Kidney (tissue), 14 donors: Measurements from ENCODE around the gene EGFR. TPM values are rescaled to one million over a fixed set of nuclear protein-coding genes. Genes with fewer than 3 reads are reported as not detected.

Source experiments
- DNase-seq, 5 donors: peaks; one replicate each; pipeline ENCODE4 v3.0.0-alpha.2; 2013 to 2020
- FAIRE-seq: peaks from 2 replicates; lab custom pipeline; 2012; peaks lifted over from hg19 to GRCh38; lab: Jason Lieb, UNC
- H3K27ac ChIP-seq, 2 donors: one replicate each; pipeline ENCODE4 v1.7.0; 2013; ENCODE audit warnings: low read depth in 2 of 2, low read length in 2 of 2, inconsistent platforms in 1 of 2
- H3K27me3 ChIP-seq: one replicate; pipeline ENCODE4 v1.7.1; 2013; ENCODE audit warnings: low read length, inconsistent platforms; ENCODE audit not compliant: control insufficient read depth, insufficient read depth
- H3K36me3 ChIP-seq, 3 donors: one replicate each; pipeline versions ENCODE4 v1.7.0 to v1.7.1; 2013; ENCODE audit warnings: low read length in 3 of 3, control low read depth in 1 of 3, inconsistent platforms in 1 of 3; ENCODE audit not compliant: insufficient read depth in 3 of 3, control insufficient read depth in 2 of 3
- H3K4me1 ChIP-seq, 3 donors: one replicate each; pipeline versions ENCODE4 v1.7.0 to v1.7.1; 2013; ENCODE audit warnings: low read length in 3 of 3, inconsistent platforms in 1 of 3, low read depth in 1 of 3; ENCODE audit not compliant: control insufficient read depth in 2 of 3, insufficient read depth in 2 of 3
- H3K4me3 ChIP-seq, 3 donors: one replicate each; pipeline versions ENCODE4 v1.7.0 to v1.8.1; 2013; ENCODE audit warnings: low read length in 3 of 3, control low read depth in 1 of 3, inconsistent platforms in 1 of 3
- H3K9ac ChIP-seq, 3 donors: one replicate each; pipeline versions ENCODE4 v1.7.0 to v1.7.1; 2013; ENCODE audit warnings: low read length in 3 of 3, control low read depth in 1 of 3, inconsistent platforms in 1 of 3
- H3K9me3 ChIP-seq, 3 donors: one replicate each; pipeline versions ENCODE4 v1.7.0 to v1.7.1; 2013; ENCODE audit warnings: low read length in 3 of 3, control low read depth in 1 of 3, inconsistent platforms in 1 of 3; ENCODE audit not compliant: control insufficient read depth in 2 of 3, insufficient read depth in 1 of 3
- intact Hi-C: fragments of 100-400 bp; cut with DNase I; formaldehyde crosslinking; loops from one replicate; pipeline ENCODE4 v1.11.1; 2022
- polyA plus RNA-seq: library from polyadenylated mRNA; stranded (reverse); fragments of 350-450 nt; fragmentation: Illumina TruSeq; extraction: RNeasy Lipid Tissue Mini Kit (QIAGEN cat#74804); gene quantifications from one replicate; pipeline ENCODE4 v1.2.3, GENCODE V29; 2014; ENCODE audit warnings: low read depth, low replicate concordance; ENCODE audit not compliant: insufficient read depth
- total RNA-seq: library from RNA; stranded (reverse); fragmentation: NEBNext Ultra II Directional; extraction: Animal tissue kit (Norgen Biotek cat#: 25700); gene quantifications from one replicate; pipeline ENCODE4 v1.2.1, GENCODE V29; 2021
- TF ChIP-seq, protein P1 (sequence below): IDR thresholded peaks from 3 replicates; pipeline ENCODE4 v1.5.1; 2012; ENCODE audit warnings: mild to moderate bottlenecking, moderate library complexity, borderline replicate concordance; ENCODE audit not compliant: insufficient read depth; ENCODE audit errors: extremely low read depth
- donor health status: control.
- donor health status: control.
- donor health status: control.
- donor health status: control.
- donor health status: control.
- donor health status: DM: yes; HTN: yes; CAD: no.
- donor health status: Normal renal cell carcinoma (clear cell type).

EGFR gene
- total and polyA plus RNA-seq, 2 donors from 2014 or later = 5.9 to 61.3 TPM

DNA sequence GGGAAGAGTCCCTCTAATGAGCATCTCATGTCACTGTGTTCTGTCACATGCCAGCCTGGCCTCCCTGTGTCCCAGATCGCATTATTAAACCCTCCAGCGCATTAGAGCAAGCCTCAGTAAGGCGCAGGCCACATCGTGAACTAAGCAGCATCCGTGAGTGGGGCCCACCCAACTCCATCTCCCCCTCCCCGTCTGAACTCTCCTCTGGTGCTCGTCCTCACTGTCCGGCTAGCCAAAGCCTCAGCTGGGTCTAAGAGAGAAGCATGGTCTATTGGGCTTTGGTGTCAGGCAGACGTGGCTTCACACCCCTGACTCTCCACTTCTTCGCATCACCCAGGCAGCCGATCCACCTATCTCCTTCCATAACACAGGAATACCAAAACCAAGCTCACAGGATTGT lies 181.6 kb downstream of the EGFR start:
- Histone ChIP-seq H3K9me3 (peaks cover 0 to 3% (median 0%) of the 10 kb centered on the region in 3 donors), H3K27ac (no peak overlapping the region), H3K36me3 (peaks cover 18 to 62% (median 48%) of the 10 kb centered on the region in 3 donors), H3K4me3 (no peak overlapping the region), H3K4me1 (no peaks in the 10 kb centered on the region), H3K9ac (no peak overlapping the region), H3K27me3 (no peaks in the 10 kb centered on the region)
- intact Hi-C loops = no loop called here
- DNase-seq = peak in 1 of 5 donors; percentile 6
- TF ChIP-seq, protein P1, sequence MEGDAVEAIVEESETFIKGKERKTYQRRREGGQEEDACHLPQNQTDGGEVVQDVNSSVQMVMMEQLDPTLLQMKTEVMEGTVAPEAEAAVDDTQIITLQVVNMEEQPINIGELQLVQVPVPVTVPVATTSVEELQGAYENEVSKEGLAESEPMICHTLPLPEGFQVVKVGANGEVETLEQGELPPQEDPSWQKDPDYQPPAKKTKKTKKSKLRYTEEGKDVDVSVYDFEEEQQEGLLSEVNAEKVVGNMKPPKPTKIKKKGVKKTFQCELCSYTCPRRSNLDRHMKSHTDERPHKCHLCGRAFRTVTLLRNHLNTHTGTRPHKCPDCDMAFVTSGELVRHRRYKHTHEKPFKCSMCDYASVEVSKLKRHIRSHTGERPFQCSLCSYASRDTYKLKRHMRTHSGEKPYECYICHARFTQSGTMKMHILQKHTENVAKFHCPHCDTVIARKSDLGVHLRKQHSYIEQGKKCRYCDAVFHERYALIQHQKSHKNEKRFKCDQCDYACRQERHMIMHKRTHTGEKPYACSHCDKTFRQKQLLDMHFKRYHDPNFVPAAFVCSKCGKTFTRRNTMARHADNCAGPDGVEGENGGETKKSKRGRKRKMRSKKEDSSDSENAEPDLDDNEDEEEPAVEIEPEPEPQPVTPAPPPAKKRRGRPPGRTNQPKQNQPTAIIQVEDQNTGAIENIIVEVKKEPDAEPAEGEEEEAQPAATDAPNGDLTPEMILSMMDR = no peak
- FAIRE-seq = no peak

DNA sequence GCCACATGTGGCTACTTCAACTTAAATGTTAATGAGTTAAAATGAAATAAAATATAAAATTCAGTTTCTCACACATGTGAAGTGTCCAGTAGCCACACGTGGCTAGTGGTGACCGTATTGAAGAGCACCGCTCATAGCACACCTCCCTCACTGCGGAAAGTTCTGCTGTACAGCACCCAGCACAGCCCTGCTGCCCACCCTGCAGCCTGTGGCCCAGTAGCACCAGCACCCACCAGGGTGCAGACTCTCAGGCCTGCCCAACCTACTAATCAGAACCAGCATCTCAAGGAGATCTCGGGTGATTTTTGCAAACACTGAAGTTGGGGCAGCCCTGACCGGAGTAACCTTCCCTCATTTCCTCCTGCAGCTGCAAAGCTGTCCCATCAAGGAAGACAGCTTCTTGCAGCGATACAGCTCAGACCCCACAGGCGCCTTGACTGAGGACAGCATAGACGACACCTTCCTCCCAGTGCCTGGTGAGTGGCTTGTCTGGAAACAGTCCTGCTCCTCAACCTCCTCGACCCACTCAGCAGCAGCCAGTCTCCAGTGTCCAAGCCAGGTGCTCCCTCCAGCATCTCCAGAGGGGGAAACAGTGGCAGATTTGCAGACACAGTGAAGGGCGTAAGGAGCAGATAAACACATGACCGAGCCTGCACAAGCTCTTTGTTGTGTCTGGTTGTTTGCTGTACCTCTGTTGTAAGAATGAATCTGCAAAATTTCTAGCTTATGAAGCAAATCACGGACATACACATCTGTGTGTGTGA lies 183.5 kb downstream of the EGFR start:
- FAIRE-seq (no peak), DNase-seq (no peak)
- TF ChIP-seq, protein P1 = no peak
- Histone ChIP-seq H3K27ac (no peak overlapping the region), H3K9ac (no peak overlapping the region), H3K27me3 (no peaks in the 10 kb centered on the region), H3K36me3 (peaks cover 18 to 74% (median 59%) of the 10 kb centered on the region in 3 donors), H3K9me3 (peaks cover 0 to 3% (median 0%) of the 10 kb centered on the region in 3 donors), H3K4me3 (no peak overlapping the region), H3K4me1 (no peaks in the 10 kb centered on the region)
- intact Hi-C loops = no loop called here

DNA sequence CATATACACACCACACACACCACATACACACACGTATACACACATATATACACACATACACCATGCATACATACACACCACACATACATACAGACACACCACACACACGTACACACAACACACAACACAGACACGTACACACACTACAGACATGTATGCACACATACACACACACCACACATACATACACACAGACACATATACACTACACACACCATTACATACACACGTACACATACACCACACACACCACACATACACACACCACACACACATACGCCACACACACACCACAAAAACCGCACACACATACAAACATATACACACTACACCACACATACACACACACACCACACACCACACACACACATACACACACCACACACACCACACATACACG lies 184.5 kb downstream of the EGFR start:
- peaks cover 0 to 3% (median 0%) of the 10 kb centered on the region in 3 donors for H3K9me3 ChIP-seq
- intact Hi-C loops = no loop called here
- no peak for DNase-seq
- TF ChIP-seq, protein P1 = no peak
- peak overlapping the region in 1 of 3 donors; percentile 8 for H3K4me3 ChIP-seq
- H3K9ac ChIP-seq = no peak overlapping the region
- no peaks in the 10 kb centered on the region for H3K4me1 ChIP-seq
- no peaks in the 10 kb centered on the region for H3K27me3 ChIP-seq
- no peak for FAIRE-seq
- H3K36me3 ChIP-seq = peaks cover 18 to 77% (median 60%) of the 10 kb centered on the region in 3 donors
- H3K27ac ChIP-seq = no peak overlapping the region
